ENCODE measurements around the gene KCNC4. TPM values are rescaled to one million over a fixed set of nuclear protein-coding genes. Genes with fewer than 3 reads are reported as not detected.

Gene KCNC4
- total RNA-seq, 2 experiments from 2014 or later, result 5.6 to 17.8 TPM

GRCh38 chr1:110190282-110190929, 19.7 kb upstream of the KCNC4 start:
- Histone ChIP-seq H3K79me2 (ENCODE audit: insufficient read depth, low read depth, low read length) (no peaks in the 10 kb centered on the region), H3K9me3 (ENCODE audit: low read length) (no peaks in the 10 kb centered on the region), H3K4me1 (ENCODE audit: insufficient read depth, low read length, poor library complexity, severe bottlenecking) (no peaks in the 10 kb centered on the region), H3K36me3 (ENCODE audit: insufficient read depth, low read length) (no peaks in the 10 kb centered on the region), H2AFZ (ENCODE audit: low read length) (no peak overlapping the region), H3K4me2 (ENCODE audit: low read length) (no peak overlapping the region), H3K27ac (ENCODE audit: low read depth, low read length, poor library complexity, severe bottlenecking) (no peak overlapping the region), H3K4me3 (ENCODE audit: low read depth, low read length, poor library complexity, severe bottlenecking) (no peak overlapping the region), H3K9me2 (ENCODE audit: insufficient read depth, low read length) (no peaks in the 10 kb centered on the region), H4K20me1 (ENCODE audit: insufficient read depth, low read length) (no peaks in the 10 kb centered on the region)
- TF ChIP-seq CTCF (conservative IDR thresholded peaks at IDR 0.05; ENCODE audit: low read length) (no peak), EZH2phosphoT487 (IDR thresholded peaks at IDR 0.05; ENCODE audit: borderline replicate concordance, low read depth, low read length) (no peak)
- no peak for DNase-seq (ENCODE audit: low spot score)
- intact Hi-C loops (cut with micrococcal nuclease; ENCODE audit: unreplicated experiment), result no loop called here
- no TSS peak for BruUV-seq (replicated peaks)
- POLR2A ChIA-PET, result interaction anchor here (0.6 kb wide), 1 partner anchor 214 kb away, joined by 4 read pairs; no protein-coding TSS in a partner anchor
- CTCF ChIA-PET (ENCODE audit: unreplicated experiment), result no interaction called here

- Histone ChIP-seq H3K4me3 (ENCODE audit: low read depth, low read length, poor library complexity, severe bottlenecking) (no peak overlapping the region), H3K4me2 (ENCODE audit: low read length) (no peak overlapping the region), H2AFZ (ENCODE audit: low read length) (no peak overlapping the region), H3K9me3 (ENCODE audit: low read length) (no peaks in the 10 kb centered on the region), H3K27ac (ENCODE audit: low read depth, low read length, poor library complexity, severe bottlenecking) (no peak overlapping the region), H3K4me1 (ENCODE audit: insufficient read depth, low read length, poor library complexity, severe bottlenecking) (no peaks in the 10 kb centered on the region), H3K9me2 (ENCODE audit: insufficient read depth, low read length) (no peaks in the 10 kb centered on the region), H4K20me1 (ENCODE audit: insufficient read depth, low read length) (no peaks in the 10 kb centered on the region), H3K79me2 (ENCODE audit: insufficient read depth, low read depth, low read length) (no peaks in the 10 kb centered on the region), H3K36me3 (ENCODE audit: insufficient read depth, low read length) (no peaks in the 10 kb centered on the region)
- intact Hi-C loops (cut with micrococcal nuclease; ENCODE audit: unreplicated experiment), result no loop called here
- ChIA-PET POLR2A (no interaction called here), CTCF (ENCODE audit: unreplicated experiment) (no interaction called here)
- TF ChIP-seq EZH2phosphoT487 (IDR thresholded peaks at IDR 0.05; ENCODE audit: borderline replicate concordance, low read depth, low read length), result no peak
- no peak for TF ChIP-seq CTCF (conservative IDR thresholded peaks at IDR 0.05; ENCODE audit: low read length)
- DNase-seq (ENCODE audit: low spot score), result no peak
- no TSS peak for BruUV-seq (replicated peaks)
Measured at GRCh38 chr1:110192541-110192940, 17.6 kb upstream of the KCNC4 start.

- no peak overlapping the region for H3K4me3 ChIP-seq (ENCODE audit: low read depth, low read length, poor library complexity, severe bottlenecking)
- no TSS peak for BruUV-seq (replicated peaks)
- intact Hi-C loops (cut with micrococcal nuclease; ENCODE audit: unreplicated experiment), result no loop called here
- H3K9me2 ChIP-seq (ENCODE audit: insufficient read depth, low read length), result no peaks in the 10 kb centered on the region
- POLR2A ChIA-PET, result no interaction called here
- TF ChIP-seq CTCF (conservative IDR thresholded peaks at IDR 0.05; ENCODE audit: low read length) (no peak), EZH2phosphoT487 (IDR thresholded peaks at IDR 0.05; ENCODE audit: borderline replicate concordance, low read depth, low read length) (no peak)
- no peaks in the 10 kb centered on the region for H4K20me1 ChIP-seq (ENCODE audit: insufficient read depth, low read length)
- DNase-seq (ENCODE audit: low spot score), result no peak
- H3K36me3 ChIP-seq (ENCODE audit: insufficient read depth, low read length), result no peaks in the 10 kb centered on the region
- H3K79me2 ChIP-seq (ENCODE audit: insufficient read depth, low read depth, low read length), result no peaks in the 10 kb centered on the region
- no peaks in the 10 kb centered on the region for H3K4me1 ChIP-seq (ENCODE audit: insufficient read depth, low read length, poor library complexity, severe bottlenecking)
- no peak overlapping the region for H3K4me2 ChIP-seq (ENCODE audit: low read length)
- CTCF ChIA-PET (ENCODE audit: unreplicated experiment), result no interaction called here
- H2AFZ ChIP-seq (ENCODE audit: low read length), result no peak overlapping the region
- no peaks in the 10 kb centered on the region for H3K9me3 ChIP-seq (ENCODE audit: low read length)
- no peak overlapping the region for H3K27ac ChIP-seq (ENCODE audit: low read depth, low read length, poor library complexity, severe bottlenecking)
Measured at GRCh38 chr1:110195196-110195595, 14.9 kb upstream of the KCNC4 start.
